ENCODE measurements around the gene NUMBL. TPM values are rescaled to one million over a fixed set of nuclear protein-coding genes. Genes with fewer than 3 reads are reported as not detected.

NUMBL gene
- total and polyA plus RNA-seq, 2 of the 8 experiments (the other 6 are each of a cell fraction or from before 2014, with no cell fraction given) = 13.5 to 24.8 TPM

DNA sequence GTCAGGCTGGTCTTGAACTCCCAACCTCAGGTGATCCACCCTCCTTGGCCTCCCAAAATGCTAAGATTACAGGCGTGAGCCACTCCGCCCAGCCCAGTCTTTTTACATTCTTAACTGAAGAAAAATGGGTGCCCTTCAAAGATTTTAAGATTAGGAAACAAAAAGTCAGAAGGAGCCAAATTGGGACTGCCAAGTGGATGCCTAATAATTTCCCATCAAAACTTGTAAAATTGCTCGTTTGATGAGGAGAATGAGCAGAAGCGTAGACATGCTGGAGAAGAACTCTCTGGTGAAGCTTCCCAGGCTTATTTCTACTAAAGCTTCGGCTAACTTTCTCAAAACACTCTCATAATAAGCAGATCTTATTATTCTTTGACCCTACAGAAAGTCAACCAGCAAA is 31.3 kb downstream of the NUMBL start:
- no peak overlapping the region for H2BK12ac ChIP-seq (ENCODE audit: low read depth, low read length)
- DNase-seq (ENCODE audit: low read depth in 1 of 2, low spot score in 2 of 2) (no peak), FAIRE-seq (no peak)
- H3K36me3 ChIP-seq (ENCODE audit: control insufficient read depth in 2 of 4, insufficient read depth in 4 of 4, low read length in 3 of 4) = no peaks in the 10 kb centered on the region
- no peak overlapping the region for H2AFZ ChIP-seq (ENCODE audit: low read length)
- H2BK5ac ChIP-seq (ENCODE audit: low read depth, low read length) = no peak overlapping the region
- H3K14ac ChIP-seq (ENCODE audit: insufficient read length) = no peak overlapping the region
- no peak overlapping the region for H4K91ac ChIP-seq (replicated peaks; ENCODE audit: insufficient read length, low read length)
- H3K27me3 ChIP-seq (replicated peaks in 1 of 4; ENCODE audit: control insufficient read depth in 3 of 4, extremely low read depth in 1 of 4, insufficient read depth in 3 of 4, low read length in 3 of 4) = no peaks in the 10 kb centered on the region
- no peak overlapping the region for H2BK20ac ChIP-seq (ENCODE audit: low read length)
- POLR2A ChIA-PET (ENCODE audit: partially characterized antibody) = interaction anchor here (1.6 kb wide), 1 partner anchor 43 kb away, joined by 4 read pairs; no protein-coding TSS in a partner anchor
- no peaks in the 10 kb centered on the region for H4K20me1 ChIP-seq (replicated peaks in 1 of 2; ENCODE audit: control insufficient read depth in 1 of 2, insufficient read depth in 2 of 2, low read length in 2 of 2)
- H3K4ac ChIP-seq (replicated peaks; ENCODE audit: insufficient read length, low read depth, low read length) = no peak overlapping the region
- no peak overlapping the region for H3K27ac ChIP-seq (ENCODE audit: low read depth, low read length)
- H2AK5ac ChIP-seq (ENCODE audit: low read depth, low read length) = no peak overlapping the region
- peaks cover 0 to 4% (median 3%) of the 10 kb centered on the region in 4 experiments; a peak in 5 of 7 replicates for H3K4me1 ChIP-seq (replicated peaks in 1 of 4; ENCODE audit: control insufficient read depth in 3 of 4, insufficient read depth in 4 of 4, low read length in 3 of 4)
- CTCF ChIA-PET (ENCODE audit: partially characterized antibody) = interaction anchor here (0.9 kb wide), 1 partner anchor 43 kb away, joined by 3 read pairs; no protein-coding TSS in a partner anchor
- no peaks in the 10 kb centered on the region; the same call in 1 of the 2 replicates for H3K23me2 ChIP-seq (ENCODE audit: low read depth, low read length)
- no peak overlapping the region for H3K4me3 ChIP-seq (ENCODE audit: extremely low read depth in 1 of 4, insufficient read depth in 2 of 4, low read depth in 3 of 4, low read length in 4 of 4)
- no peak overlapping the region for H4K8ac ChIP-seq (ENCODE audit: extremely low read depth, insufficient read depth, low read length)
- no peak overlapping the region for H2BK120ac ChIP-seq (replicated peaks; ENCODE audit: low read depth, low read length)
- no peak overlapping the region for H2BK15ac ChIP-seq (ENCODE audit: low read length)
- no peak overlapping the region for H3K4me2 ChIP-seq (ENCODE audit: insufficient read depth in 1 of 2, low read depth in 2 of 2, low read length in 2 of 2)
- H4K5ac ChIP-seq (ENCODE audit: insufficient read length, low read depth, low read length) = no peak overlapping the region
- no peak overlapping the region for H3K9ac ChIP-seq (replicated peaks in 1 of 4; ENCODE audit: extremely low read depth in 1 of 4, low read depth in 3 of 4, low read length in 3 of 4)
- no peaks in the 10 kb centered on the region for H3K9me3 ChIP-seq (ENCODE audit: insufficient read depth in 2 of 2, low read depth in 1 of 2, low read length in 1 of 2)
- H3K23ac ChIP-seq (ENCODE audit: insufficient read length) = no peak overlapping the region
- 90% methylated on average over 5 of the region's 5 CpGs; no CpG with 5 or more reads in 1 of the 2 experiments for WGBS, 2 experiments (ENCODE audit: extremely low coverage in 1 of 2, insufficient coverage in 1 of 2, insufficient read length in 1 of 2, insufficient replicate concordance in 2 of 2, low coverage in 1 of 2, low lambda C conversion rate in 2 of 2, missing lambda C conversion rate in 1 of 2)
- no peak overlapping the region for H3K56ac ChIP-seq (replicated peaks; ENCODE audit: insufficient read length, low read depth, low read length)
- H3K79me2 ChIP-seq (ENCODE audit: control insufficient read depth in 1 of 2, insufficient read depth in 2 of 2, low read length in 2 of 2) = no peaks in the 10 kb centered on the region
- H3K18ac ChIP-seq (ENCODE audit: extremely low read depth, low read length) = no peak overlapping the region
- H3K79me1 ChIP-seq (ENCODE audit: low read depth, low read length) = no peaks in the 10 kb centered on the region
- TF ChIP-seq JUN (IDR thresholded peaks at IDR 0.05; ENCODE audit: low read depth, low read length) (no peak), EGR1 (IDR thresholded peaks at IDR 0.05; ENCODE audit: borderline replicate concordance, low read depth, low read length) (no peak), BCL11A (IDR thresholded peaks at IDR 0.05; ENCODE audit: low read depth in 2 of 2, low read length in 2 of 2) (no peak), SRF (IDR thresholded peaks at IDR 0.05; ENCODE audit: low read depth, low read length) (no peak), SIN3A (conservative IDR thresholded peaks at IDR 0.05 in 1 of 2, IDR thresholded peaks at IDR 0.05 in 1 of 2; ENCODE audit: low read depth in 1 of 2, low read length in 2 of 2) (no peak), SIX5 (IDR thresholded peaks at IDR 0.05; ENCODE audit: low read depth, low read length) (no peak), CREB1 (IDR thresholded peaks at IDR 0.05) (no peak), KDM1A (IDR thresholded peaks at IDR 0.05; ENCODE audit: borderline replicate concordance, low read length) (no peak), RFX5 (IDR thresholded peaks at IDR 0.05; ENCODE audit: borderline replicate concordance, low read depth, low read length) (no peak), CEBPB (IDR thresholded peaks at IDR 0.05; ENCODE audit: low read depth, low read length) (no peak)
- TF ChIP-seq, protein P1, sequence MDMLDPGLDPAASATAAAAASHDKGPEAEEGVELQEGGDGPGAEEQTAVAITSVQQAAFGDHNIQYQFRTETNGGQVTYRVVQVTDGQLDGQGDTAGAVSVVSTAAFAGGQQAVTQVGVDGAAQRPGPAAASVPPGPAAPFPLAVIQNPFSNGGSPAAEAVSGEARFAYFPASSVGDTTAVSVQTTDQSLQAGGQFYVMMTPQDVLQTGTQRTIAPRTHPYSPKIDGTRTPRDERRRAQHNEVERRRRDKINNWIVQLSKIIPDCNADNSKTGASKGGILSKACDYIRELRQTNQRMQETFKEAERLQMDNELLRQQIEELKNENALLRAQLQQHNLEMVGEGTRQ (IDR thresholded peaks at IDR 0.05; ENCODE audit: low read length) = no peak
